Stimulated activated CD8-positive, alpha-beta memory T cell treated with anti-CD3 and anti-CD28 coated beads, Interleukin-4, amount 100 ng/mL, for 1 hour (primary cell): ENCODE data around the gene HBM.
"Not testable (repeated sequence)": the region's sequence is repeated elsewhere in the genome, so short reads cannot be mapped to it uniquely, and the experiment has no call there.

Source experiments
- DNase-seq, 2 donors: peaks; one replicate each; pipeline ENCODE4 v3.0.0-alpha.2; 2020; ENCODE audit warnings: low read depth in 2 of 2, low spot score in 1 of 2

HBM gene

GRCh38 chr16:144797-145252 lies 21.0 kb upstream of the HBM start:
- no peak for DNase-seq

- DNase-seq: no peak
These were observed 19.1 kb upstream of the HBM start for GRCh38 chr16:146646-147045.

GRCh38 chr16:149024-149660 lies 16.6 kb upstream of the HBM start:
- no peak for DNase-seq

- DNase-seq: no peak
These were observed 13.3 kb upstream of the HBM start, which contains the start of gene HBZ for GRCh38 chr16:152141-153128. Gene HBZ (plus strand): TSS chr16:152644. CDS start chr16:152910, 266 bp downstream.

GRCh38 chr16:153129-153521 lies 12.7 kb upstream of the HBM start:
- DNase-seq: not testable (repeated sequence)

- DNase-seq: not testable (repeated sequence)
These were observed 12.1 kb upstream of the HBM start for GRCh38 chr16:153550-154216.

- no peak for DNase-seq
These were observed 11.4 kb upstream of the HBM start for GRCh38 chr16:154217-155030.

GRCh38 chr16:155031-155398 lies 10.8 kb upstream of the HBM start:
- DNase-seq: no peak

GRCh38 chr16:159136-159849 lies 6.5 kb upstream of the HBM start:
- DNase-seq: no peak

GRCh38 chr16:160242-160641 lies 5.5 kb upstream of the HBM start:
- not testable (repeated sequence) for DNase-seq

GRCh38 chr16:160691-161190 lies 5.0 kb upstream of the HBM start:
- DNase-seq: no peak

- DNase-seq: no peak
These were observed 3.3 kb upstream of the HBM start for GRCh38 chr16:162271-162991.

GRCh38 chr16:163139-163538 lies 2.6 kb upstream of the HBM start:
- not testable (repeated sequence) for DNase-seq

GRCh38 chr16:163696-164095 lies 2.1 kb upstream of the HBM start:
- DNase-seq: not testable (repeated sequence)

- not testable (repeated sequence) for DNase-seq
These were observed 1.5 kb upstream of the HBM start for GRCh38 chr16:164134-164823.

GRCh38 chr16:164827-165538 lies 795 bp upstream of the HBM start:
- no peak for DNase-seq

GRCh38 chr16:166375-167121 lies 770 bp downstream of the HBM start:
- DNase-seq: no peak
